ENCODE data around the gene REXO1.

GRCh38 chr19:1855040-1855827 is 7.0 kb upstream of the REXO1 start:
- no peak for TF ChIP-seq CTCF (IDR thresholded peaks at IDR 0.05; ENCODE audit: borderline replicate concordance, extremely low read depth, low read length, poor library complexity, severe bottlenecking)
- no peak for TF ChIP-seq EZH2 (IDR thresholded peaks at IDR 0.05; ENCODE audit: borderline replicate concordance, low read depth, low read length, severe bottlenecking)
